Lower leg skin (tissue), 4 donors: ENCODE measurements around the gene IL17D. TPM values are rescaled to one million over a fixed set of nuclear protein-coding genes. Genes with fewer than 3 reads are reported as not detected.

Experiments
- DNase-seq, 2 donors: peaks; one replicate each; pipeline ENCODE4 v3.0.0-alpha.2; 2019; ENCODE audit warnings: low spot score in 2 of 2
- H3K4me3 ChIP-seq: fragments of 200-600 bp; sonication (generic); 2 replicates; pipeline ENCODE4 v1.5.1; 2017; ENCODE audit warnings: mild to moderate bottlenecking, low read depth; ENCODE audit not compliant: poor library complexity, severe bottlenecking
- POLR2A ChIP-seq, 2 donors: fragments of 450-650 bp; IDR thresholded peaks; one replicate each; pipeline ENCODE4 v1.6.1; 2016 to 2017; ENCODE audit warnings: antibody characterized with exemption in 2 of 2, mild to moderate bottlenecking in 1 of 2, moderate library complexity in 1 of 2
- WGBS, 2 donors: methylation state at CpG; one replicate each; pipeline ENCODE4 v1.1.5; 2018; 5-methylcytosine and 5-hydroxymethylcytosine counted together
- intact Hi-C: fragments of 100-400 bp; cut with DNase I; formaldehyde crosslinking; loops from one replicate; pipeline ENCODE4 v1.15.0; 2023; ENCODE audit warnings: low total_unique reads
- total RNA-seq, 4 donors: library from RNA; depleted of rRNA; stranded (reverse); fragments of >200 nt; gene quantifications; one replicate each; pipeline ENCODE4 v1.1.0, GENCODE V29; 2016
- TF ChIP-seq, protein P1 (sequence below), 3 donors: fragments of 450-650 bp; IDR thresholded peaks; one replicate each; pipeline ENCODE4 v1.5.1; 2016; ENCODE audit warnings: antibody characterized with exemption in 3 of 3, mild to moderate bottlenecking in 3 of 3, moderate library complexity in 2 of 3

IL17D gene
- total RNA-seq, 4 donors from 2014 or later, result 0.76 to 3.5 (median 1.9) TPM

DNA sequence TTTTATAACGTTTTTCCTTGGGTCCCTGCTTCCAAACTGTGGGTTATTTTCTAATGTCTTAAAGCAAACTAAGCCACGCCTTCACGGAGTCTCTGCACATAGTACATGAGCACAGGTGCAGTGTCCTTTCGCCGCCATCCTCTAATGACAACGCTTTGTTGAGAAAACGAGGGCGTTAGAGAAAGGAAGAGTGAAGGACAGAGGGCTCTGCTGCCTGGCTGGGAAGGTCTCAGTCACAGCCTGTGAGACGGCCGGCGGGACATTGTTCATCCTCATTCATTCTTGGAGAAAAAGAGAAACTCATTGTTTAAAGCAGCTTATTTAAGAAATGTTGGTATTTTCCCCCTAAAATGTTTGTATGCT lies 9.5 kb downstream of the IL17D start:
- WGBS, 2 donors, result 34 to 43% methylated on average over 11 of the region's 11 CpGs
- no peak overlapping the region for H3K4me3 ChIP-seq
- TF ChIP-seq, protein P1, sequence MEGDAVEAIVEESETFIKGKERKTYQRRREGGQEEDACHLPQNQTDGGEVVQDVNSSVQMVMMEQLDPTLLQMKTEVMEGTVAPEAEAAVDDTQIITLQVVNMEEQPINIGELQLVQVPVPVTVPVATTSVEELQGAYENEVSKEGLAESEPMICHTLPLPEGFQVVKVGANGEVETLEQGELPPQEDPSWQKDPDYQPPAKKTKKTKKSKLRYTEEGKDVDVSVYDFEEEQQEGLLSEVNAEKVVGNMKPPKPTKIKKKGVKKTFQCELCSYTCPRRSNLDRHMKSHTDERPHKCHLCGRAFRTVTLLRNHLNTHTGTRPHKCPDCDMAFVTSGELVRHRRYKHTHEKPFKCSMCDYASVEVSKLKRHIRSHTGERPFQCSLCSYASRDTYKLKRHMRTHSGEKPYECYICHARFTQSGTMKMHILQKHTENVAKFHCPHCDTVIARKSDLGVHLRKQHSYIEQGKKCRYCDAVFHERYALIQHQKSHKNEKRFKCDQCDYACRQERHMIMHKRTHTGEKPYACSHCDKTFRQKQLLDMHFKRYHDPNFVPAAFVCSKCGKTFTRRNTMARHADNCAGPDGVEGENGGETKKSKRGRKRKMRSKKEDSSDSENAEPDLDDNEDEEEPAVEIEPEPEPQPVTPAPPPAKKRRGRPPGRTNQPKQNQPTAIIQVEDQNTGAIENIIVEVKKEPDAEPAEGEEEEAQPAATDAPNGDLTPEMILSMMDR (IDR thresholded peaks at IDR 0.05), result no peak
- no peak for TF ChIP-seq POLR2A (IDR thresholded peaks at IDR 0.05)
- intact Hi-C loops, result loop anchor here (10.0 kb wide), 1 partner anchor 102 kb away; no protein-coding TSS in a partner anchor
- no peak for DNase-seq

DNA sequence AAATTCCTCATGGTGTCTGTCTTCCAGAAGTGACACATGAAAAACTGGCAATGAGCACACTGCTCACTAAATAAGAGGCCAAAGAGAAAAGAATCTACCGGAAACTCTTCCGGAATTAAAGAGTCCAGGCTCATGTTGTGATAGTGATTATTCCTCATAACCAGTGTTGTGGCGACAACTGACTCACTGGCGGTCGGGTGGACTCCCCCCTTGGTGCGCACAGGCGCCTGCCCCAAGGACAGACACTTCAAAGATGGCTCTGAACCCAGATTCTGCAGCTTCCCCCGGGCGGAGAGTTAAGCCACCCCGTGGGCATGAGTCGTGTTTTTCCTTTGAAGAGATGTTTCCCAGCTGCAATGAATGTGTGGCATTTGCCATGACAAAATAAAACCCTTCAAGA lies 10.3 kb downstream of the IL17D start:
- intact Hi-C loops, result loop anchor here (10.0 kb wide), 1 partner anchor 101 kb away; no protein-coding TSS in a partner anchor
- H3K4me3 ChIP-seq, result no peak overlapping the region
- WGBS, 2 donors, result 10 to 26% methylated on average over 11 of the region's 11 CpGs
- TF ChIP-seq, protein P1 (IDR thresholded peaks at IDR 0.05), result no peak
- no peak for TF ChIP-seq POLR2A (IDR thresholded peaks at IDR 0.05)
- DNase-seq, result no peak

DNA sequence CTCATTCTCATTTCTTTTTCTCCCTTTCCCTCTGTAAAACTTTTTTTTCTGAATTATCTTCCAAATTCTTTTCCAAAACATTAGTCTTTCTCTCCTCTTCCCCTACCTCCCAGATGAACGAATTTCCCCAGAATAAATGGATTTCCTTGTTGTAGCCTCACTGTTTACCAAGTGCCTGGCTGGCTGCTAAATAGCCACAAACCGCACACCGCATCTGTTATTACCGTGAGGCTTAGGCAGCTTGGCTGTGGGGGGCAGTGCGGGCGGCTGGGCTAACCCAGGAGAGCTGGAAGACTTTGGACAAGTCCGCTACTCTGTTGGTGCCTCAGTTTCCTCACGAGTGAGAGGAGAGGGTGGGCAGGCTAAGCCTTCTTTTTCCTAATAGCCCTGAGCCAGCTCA lies 10.7 kb downstream of the IL17D start:
- no peak for TF ChIP-seq POLR2A (IDR thresholded peaks at IDR 0.05)
- TF ChIP-seq, protein P1 (IDR thresholded peaks at IDR 0.05), result no peak
- no peak overlapping the region for H3K4me3 ChIP-seq
- no peak for DNase-seq
- WGBS, 2 donors, result 38 to 39% methylated on average over 8 of the region's 8 CpGs
- intact Hi-C loops, result loop anchor here (10.0 kb wide), 1 partner anchor 101 kb away; no protein-coding TSS in a partner anchor

DNA sequence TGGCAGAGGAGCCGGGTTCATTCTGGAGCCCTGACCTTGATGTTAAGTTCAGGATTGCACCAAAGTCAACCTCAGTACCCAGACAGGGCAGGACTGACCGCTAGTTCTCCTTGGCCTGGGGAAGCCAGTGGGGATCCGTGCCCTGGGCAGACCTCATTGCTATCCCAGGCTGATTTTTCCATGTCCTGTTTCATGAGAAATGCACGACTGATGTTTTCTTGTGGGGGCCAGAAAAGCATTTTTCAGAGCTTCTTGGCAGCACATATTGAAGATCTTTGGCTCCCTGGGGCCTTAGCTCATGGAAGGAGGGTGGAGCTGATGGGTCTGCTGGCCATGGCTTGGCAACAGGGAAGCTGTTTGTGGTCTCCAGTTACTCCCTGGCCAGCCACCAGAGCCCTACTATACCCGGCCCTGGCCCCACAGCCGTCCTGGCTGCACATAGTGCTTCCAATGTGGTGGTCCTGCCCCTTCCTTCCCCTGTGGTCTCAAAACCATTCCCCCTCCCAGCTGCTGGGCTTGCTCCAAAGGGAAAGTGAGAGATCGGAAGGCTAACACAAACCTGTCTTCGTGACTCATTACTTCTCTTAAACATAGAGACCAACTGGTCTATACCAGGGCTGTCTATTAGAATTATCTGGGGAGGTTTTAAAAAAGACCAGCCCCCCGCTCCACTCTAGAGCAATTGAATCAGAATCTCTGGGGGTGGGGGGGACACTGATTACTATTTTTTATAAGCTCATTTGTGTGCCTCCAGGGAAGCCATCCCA lies 11.2 kb downstream of the IL17D start:
- 38 to 39% methylated on average over 8 to 9 of the region's 9 CpGs for WGBS, 2 donors
- intact Hi-C loops, result loop anchor here (10.0 kb wide), 1 partner anchor 100 kb away; no protein-coding TSS in a partner anchor
- TF ChIP-seq, protein P1 (IDR thresholded peaks at IDR 0.05), result no peak
- TF ChIP-seq POLR2A (IDR thresholded peaks at IDR 0.05), result no peak
- DNase-seq, result peak in 1 of 2 donors; percentile 55
- H3K4me3 ChIP-seq, result no peak overlapping the region

DNA sequence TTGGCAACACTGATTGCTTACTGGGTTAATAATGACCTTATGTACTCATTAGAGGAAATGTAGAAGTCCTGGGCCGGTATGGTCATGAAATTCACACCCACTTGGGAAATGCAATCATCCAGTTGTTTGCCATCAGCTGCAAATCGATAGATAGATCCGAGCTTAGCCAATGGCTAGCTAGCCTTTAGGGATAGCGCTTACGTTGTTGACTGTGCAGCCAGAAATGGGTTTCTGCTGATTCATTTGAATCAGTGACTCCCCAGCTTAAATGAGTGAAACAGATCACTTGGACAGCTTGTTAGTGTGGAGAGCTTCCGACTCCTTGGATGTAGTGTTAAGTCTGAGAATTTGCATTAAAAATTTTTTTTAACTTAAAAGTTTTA lies 11.8 kb downstream of the IL17D start:
- DNase-seq, result no peak
- no peak overlapping the region for H3K4me3 ChIP-seq
- WGBS, 2 donors, result 70 to 78% methylated on average over 6 of the region's 6 CpGs
- intact Hi-C loops, result loop anchor here (10.0 kb wide), 1 partner anchor 99 kb away; no protein-coding TSS in a partner anchor
- no peak for TF ChIP-seq POLR2A (IDR thresholded peaks at IDR 0.05)
- TF ChIP-seq, protein P1 (IDR thresholded peaks at IDR 0.05), result no peak
